NT2/D1 (cell line): Measurements from ENCODE around the gene IL26.

ENCODE experiments used
- SUZ12 ChIP-seq: IDR thresholded peaks from 2 replicates; pipeline ENCODE4 v1.6.1; 2011; ENCODE audit not compliant: insufficient read length, insufficient read depth; ENCODE audit errors: extremely low read depth
- YY1 ChIP-seq: IDR thresholded peaks from 2 replicates; pipeline ENCODE4 v1.6.1; 2011; ENCODE audit not compliant: insufficient read length, insufficient read depth

DNA sequence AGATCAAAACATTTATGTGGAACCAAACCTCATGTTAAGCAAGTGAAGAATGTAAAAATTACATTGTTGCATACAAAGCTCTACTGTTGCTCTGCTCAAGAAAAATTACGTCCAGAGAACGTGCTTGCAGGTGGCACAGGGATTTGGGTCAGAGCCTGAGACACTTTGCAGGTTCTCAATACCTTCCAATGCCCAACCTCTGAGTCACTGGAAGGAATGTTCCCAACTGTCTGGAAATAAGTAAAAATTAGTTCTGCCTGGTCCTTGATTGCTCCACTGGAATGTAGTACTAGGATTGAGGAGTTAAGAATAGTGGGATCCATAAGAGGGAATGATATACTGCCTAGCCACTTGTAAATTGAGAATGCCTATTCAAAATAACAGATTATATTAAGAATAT, 63.2 kb downstream of the IL26 start:
- no peak for TF ChIP-seq YY1
- no peak for TF ChIP-seq SUZ12
